Measurements from ENCODE around the gene ITPRIP.

The ITPRIP gene, protein sequence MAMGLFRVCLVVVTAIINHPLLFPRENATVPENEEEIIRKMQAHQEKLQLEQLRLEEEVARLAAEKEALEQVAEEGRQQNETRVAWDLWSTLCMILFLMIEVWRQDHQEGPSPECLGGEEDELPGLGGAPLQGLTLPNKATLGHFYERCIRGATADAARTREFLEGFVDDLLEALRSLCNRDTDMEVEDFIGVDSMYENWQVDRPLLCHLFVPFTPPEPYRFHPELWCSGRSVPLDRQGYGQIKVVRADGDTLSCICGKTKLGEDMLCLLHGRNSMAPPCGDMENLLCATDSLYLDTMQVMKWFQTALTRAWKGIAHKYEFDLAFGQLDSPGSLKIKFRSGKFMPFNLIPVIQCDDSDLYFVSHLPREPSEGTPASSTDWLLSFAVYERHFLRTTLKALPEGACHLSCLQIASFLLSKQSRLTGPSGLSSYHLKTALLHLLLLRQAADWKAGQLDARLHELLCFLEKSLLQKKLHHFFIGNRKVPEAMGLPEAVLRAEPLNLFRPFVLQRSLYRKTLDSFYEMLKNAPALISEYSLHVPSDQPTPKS

DNA sequence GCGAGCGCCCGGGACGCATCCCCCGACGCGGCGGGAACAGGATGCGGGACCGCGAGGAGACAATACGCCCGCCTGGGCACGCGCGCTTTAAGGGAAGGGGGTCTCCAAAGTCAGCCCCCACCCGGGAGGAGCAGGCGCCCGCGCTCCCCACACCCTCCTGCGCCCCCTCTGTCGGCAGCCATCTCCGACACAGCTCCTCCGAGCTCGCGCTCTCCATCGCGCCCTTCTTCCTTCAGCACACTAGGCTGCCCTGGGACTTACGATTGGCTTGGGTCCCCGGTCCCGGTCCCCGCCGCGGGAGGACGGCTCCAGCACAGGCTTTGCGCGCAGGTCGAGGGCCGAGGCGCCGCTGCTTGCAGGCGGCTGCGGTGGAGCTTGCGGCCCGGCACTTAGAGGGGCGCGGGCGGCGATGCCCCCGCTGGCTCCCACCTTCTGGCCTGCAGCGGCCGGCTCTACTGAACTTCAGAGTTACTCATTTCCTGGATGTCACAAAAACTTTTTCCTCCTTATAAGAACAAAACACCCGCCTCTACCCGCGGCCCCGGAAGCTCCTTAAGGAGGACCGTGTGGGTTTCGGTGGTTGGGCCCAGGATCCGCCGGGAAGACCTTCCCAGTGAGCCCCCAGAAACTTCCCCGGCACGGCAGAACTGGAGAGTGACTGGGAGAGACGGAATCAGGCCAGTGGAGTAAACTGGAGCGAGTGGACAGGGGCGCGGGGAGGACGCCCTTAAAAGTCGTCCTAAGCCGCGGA, at the start of gene ITPRIP:
Gene ITPRIP, minus strand, starts transcription at position 481 of the 751 bp plus-strand sequence. CDS start 22,414 bp downstream, outside the sequence.
- DNase-seq (ENCODE audit: low read depth), result no peak

DNA sequence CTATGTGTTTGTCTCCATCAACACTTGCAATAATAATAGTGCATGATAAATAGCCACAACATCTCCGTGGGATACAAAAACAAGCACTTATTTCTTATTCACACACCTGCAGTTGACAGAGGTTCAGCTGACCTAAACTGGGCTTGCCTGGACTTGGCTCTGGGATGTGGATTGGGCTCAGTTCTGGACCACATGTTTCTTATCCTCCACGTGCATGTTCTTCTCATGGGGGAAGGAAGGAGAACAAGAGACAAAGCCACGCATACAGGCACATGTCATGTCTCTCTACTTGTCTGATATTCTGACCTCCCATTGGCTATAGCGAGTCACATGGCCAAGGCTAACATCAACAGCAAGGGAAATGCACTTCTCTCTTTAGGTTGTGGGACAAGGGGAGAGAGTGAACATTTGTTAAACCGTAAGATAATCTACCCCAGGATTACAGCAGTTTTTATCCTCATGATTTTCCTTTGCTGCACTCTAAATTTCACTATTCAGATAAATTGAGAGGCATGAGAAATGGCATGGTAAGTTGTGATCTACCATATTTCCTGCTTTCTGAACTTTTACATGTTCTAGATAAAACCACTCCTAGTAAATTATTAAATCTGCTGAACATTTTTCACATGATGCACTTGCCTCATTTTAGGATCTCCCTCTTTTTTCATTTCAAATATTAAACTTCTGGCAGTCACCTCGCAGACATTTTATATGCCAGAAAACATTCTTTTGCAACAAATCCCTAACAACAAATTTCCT, 49.0 kb upstream of the ITPRIP start:
- no peak for DNase-seq (ENCODE audit: low read depth)

GRCh38 chr10:104380336-104380735, 42.1 kb upstream of the ITPRIP start:
- DNase-seq (ENCODE audit: low read depth), result no peak

GRCh38 chr10:104376784-104377300, 38.6 kb upstream of the ITPRIP start:
- no peak for DNase-seq (ENCODE audit: low read depth)

- DNase-seq (ENCODE audit: low read depth), result no peak
Measured at GRCh38 chr10:104374591-104374990, 36.3 kb upstream of the ITPRIP start.

DNA sequence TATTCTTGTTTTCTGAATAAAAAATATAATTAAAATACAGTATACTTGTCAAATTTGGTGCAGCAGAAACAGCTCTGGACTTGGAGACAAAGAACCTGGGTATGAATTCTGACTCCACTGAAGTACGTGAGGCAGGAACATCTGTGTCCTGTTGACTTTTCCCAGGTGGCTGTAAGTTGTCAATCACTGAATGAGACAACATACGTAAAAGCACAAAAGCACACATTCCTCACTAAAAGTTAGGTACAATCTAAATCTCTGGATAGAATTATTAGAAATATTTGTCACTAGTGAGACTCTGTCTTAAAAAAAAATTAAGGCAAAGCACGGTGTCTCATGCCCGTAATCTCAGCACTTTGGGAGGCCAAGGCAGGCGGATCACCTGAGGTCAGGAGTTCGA, 33.5 kb upstream of the ITPRIP start:
- no peak for DNase-seq (ENCODE audit: low read depth)

- DNase-seq (ENCODE audit: low read depth), result no peak
Measured at GRCh38 chr10:104368381-104368780, 30.1 kb upstream of the ITPRIP start.

- no peak for DNase-seq (ENCODE audit: low read depth)
Measured at GRCh38 chr10:104367904-104368303, 29.6 kb upstream of the ITPRIP start.

DNA sequence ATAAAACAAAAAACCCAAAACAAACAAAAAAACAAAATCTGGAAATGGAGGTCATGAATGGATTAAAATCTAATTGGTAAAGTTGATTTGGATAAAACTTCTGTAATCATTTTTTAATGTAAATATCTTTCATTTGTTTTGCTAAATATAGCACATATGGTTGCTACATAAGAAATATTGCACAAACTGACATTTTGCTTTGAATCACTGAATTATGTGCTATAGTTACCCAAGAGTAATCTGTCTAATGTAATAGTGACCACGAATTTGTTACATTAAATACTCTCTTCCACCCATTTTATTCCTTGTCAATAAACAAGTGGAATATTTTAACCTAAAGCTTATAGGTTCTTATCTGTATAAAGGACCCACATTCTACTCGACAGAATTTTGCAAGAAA, 21.5 kb upstream of the ITPRIP start:
- DNase-seq (ENCODE audit: low read depth), result no peak

DNA sequence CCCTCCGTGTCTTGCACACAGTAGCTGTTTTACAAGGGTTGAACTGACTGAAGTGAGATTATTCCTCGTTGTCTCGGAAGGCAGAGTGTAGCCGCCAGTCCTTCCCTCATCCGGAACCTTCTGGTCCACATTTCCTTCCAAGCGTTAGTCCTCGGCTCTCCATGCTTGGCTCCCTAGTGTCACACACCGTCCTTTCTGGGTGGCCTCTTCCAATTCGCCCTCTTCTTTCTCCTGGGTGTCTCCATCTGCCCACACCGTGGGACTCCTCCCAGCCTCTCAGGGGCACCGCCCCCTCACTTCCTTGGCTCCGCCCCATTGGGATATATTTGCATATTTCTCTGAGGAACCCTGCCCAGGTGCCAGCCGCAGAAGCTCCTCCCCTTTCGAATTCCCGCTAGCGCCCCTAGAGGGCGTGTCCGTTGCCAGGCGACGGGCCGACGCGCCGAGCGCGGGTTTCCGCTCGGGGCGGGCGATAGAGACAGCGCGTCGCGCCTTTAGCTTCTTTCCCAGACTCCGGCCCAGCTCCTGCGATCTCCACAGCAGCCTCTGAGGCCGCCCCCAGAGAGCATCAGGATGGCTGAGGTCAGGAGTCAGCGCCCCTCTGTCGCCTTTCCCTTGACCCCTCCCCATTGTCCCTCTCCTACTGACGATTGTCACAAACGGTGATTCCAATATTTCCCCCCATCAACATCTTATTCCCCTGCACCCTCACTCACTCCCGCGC, 15.2 kb upstream of the ITPRIP start, which contains the start of gene CFAP58:
Gene CFAP58, plus strand, starts transcription at position 509 of the 724 bp plus-strand sequence. Its CDS starts 65 bp downstream, at position 574.
- no peak for DNase-seq (ENCODE audit: low read depth)

DNA sequence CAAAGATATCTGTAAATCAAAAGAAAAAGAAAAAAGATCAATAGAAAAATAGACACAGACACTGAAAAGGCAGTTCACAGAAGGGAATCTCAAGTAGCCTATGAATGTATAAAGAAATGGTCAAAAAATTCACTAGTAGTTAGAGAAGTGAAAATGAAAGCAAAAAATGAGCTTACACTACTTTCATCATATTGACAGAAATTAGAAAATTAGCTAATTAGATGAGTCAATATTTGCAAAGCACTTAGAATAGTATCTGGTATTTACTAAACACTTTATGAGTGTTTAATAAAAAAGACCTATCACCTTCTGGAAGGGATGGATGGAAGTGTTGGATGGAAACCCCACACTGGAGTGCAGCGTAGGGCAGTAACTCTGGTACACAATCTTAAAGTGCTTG, 13.7 kb upstream of the ITPRIP start:
- DNase-seq (ENCODE audit: low read depth), result no peak

DNA sequence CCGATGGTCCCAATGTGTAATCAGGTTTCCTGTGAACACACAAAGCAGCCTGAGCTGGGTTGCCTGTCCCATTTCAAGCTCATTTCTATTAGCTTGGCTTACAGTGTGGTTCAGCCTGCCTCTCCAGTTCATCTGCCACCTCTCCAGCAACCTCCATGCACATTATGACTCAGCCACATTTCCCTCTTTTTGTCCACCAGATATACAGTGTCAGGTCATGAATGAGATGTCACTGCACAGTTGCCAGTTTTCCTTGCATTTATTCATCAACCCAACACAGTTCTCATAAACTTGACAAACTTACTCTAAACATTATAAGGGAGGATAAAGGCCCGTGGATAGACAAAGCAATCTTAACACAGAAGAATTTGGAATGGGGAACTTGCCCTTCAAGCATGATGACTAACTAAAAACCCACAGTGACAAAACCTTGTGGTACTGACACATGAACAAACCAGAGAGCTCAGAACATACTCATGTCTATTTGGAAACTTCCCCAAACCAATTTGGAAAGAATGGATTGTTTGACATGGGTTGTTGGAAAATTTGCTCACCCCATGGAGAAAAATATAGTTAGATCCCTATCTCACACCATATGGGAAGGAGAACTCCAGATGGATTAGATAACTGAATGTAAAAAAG, 12.9 kb upstream of the ITPRIP start:
- no peak for DNase-seq (ENCODE audit: low read depth)

- no peak for DNase-seq (ENCODE audit: low read depth)
Measured at GRCh38 chr10:104350127-104350635, 11.9 kb upstream of the ITPRIP start.

- DNase-seq (ENCODE audit: low read depth), result no peak
Measured at GRCh38 chr10:104349623-104350126, 11.4 kb upstream of the ITPRIP start.

DNA sequence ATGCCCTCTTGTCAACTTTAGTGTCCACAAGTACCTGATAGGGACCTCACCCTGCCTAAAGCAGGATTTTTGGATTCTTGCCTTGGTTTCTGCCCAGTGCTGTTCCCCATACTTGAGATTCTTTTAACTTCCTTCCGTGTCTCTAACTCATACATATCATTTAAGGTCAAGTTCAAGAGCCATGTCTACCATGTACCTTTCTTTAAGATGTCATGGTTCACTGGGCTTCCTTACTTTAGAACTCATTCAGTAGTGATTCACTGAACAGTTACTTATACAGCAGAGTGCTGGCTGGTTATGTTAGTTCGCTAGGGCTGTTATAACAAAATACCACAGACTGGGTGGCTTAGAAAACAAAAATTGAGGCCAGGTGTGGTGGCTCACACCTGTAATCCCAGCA, 10.3 kb upstream of the ITPRIP start:
- DNase-seq (ENCODE audit: low read depth), result no peak

DNA sequence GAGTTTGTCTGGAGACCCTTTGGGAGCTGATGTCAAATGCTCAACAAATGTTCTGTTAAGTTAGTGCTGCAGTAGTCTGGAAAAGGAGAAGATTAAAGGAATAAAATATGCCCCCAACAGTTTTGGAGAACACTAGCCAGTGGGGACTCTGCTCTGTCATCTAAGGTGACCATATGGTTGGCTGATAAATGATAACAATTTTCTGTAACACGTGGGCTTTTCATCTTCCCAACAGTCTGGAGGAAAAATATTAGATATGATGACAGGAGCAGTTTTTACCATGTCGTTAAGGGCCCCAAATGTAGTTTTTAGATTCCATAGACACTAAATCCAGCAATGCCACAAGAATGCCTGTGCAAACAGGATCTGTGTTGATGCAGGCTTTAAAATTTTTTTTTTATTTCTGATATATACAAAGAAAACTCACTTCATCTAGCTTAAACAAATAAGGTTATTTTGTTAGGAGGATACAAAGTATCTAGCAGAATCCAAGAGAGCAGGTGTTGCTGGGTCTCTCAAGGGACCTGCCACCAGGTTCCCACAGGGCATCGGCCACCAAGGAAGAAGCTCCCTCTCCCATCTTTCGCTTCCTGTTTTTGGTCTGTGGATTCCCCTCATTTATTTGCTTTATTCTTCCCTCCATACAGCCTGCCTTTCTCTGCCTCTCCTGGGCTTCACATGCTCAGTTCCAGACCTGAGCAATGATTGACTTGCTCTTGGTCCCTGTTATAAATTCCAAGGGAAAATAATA, 9.2 kb upstream of the ITPRIP start:
- no peak for DNase-seq (ENCODE audit: low read depth)

GRCh38 chr10:104345941-104346340, 7.7 kb upstream of the ITPRIP start:
- DNase-seq (ENCODE audit: low read depth), result no peak

- DNase-seq (ENCODE audit: low read depth), result no peak
Measured at GRCh38 chr10:104345515-104345914, 7.2 kb upstream of the ITPRIP start.

DNA sequence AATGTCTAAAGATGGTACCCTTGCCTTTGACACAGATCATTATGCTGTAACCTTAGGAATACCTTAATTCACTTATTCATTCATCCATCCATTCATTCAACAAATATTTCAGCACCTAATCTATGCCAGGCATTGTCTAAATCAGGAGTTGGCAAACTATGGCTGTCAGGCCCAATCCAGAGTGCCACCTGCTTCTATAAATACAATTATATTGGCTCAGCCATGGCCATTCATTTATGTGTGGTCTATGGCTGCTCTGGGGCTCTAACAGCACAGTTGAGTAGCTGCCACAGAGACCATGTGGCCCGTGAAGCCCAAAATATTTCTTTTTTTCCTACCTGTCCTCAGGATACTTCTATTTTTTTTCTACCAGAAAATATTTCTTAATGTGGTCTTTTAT, 6.0 kb upstream of the ITPRIP start:
- no peak for DNase-seq (ENCODE audit: low read depth)
